ENCODE data around the gene SLC6A18. TPM values are rescaled to one million over a fixed set of nuclear protein-coding genes. Genes with fewer than 3 reads are reported as not detected.

Gene SLC6A18
- total and polyA plus RNA-seq, 10 of the 15 experiments (the other 5 are each of a cell fraction or from before 2014, with no cell fraction given) = not detected

DNA sequence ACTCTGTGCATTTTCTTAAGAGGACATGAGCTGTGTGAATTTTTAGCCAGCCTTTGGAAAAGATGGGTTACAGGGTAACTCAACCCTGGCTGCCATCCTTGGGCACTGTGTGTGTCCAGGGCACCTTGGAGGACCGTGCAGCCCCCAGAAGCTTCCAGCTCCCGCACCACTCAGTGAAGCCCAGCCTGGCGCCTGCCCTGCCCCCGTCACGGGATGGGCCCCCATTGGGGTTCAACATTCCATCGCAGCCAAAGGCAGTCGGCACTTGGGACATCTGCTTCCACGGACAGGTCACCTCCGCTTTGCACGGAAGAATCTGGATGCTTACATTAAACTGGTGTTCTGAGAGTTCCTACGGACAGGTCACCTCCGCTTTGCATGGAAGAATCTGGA lies 1.9 kb upstream of the SLC6A18 start:
- ChIA-PET CTCF (no interaction called here), POLR2A (no interaction called here), RAD21 (ENCODE audit: unreplicated experiment) (no interaction called here), SMC1A (ENCODE audit: uncharacterized antibody, unreplicated experiment) (no interaction called here)
- no peak for ATAC-seq
- TF ChIP-seq, protein P1, sequence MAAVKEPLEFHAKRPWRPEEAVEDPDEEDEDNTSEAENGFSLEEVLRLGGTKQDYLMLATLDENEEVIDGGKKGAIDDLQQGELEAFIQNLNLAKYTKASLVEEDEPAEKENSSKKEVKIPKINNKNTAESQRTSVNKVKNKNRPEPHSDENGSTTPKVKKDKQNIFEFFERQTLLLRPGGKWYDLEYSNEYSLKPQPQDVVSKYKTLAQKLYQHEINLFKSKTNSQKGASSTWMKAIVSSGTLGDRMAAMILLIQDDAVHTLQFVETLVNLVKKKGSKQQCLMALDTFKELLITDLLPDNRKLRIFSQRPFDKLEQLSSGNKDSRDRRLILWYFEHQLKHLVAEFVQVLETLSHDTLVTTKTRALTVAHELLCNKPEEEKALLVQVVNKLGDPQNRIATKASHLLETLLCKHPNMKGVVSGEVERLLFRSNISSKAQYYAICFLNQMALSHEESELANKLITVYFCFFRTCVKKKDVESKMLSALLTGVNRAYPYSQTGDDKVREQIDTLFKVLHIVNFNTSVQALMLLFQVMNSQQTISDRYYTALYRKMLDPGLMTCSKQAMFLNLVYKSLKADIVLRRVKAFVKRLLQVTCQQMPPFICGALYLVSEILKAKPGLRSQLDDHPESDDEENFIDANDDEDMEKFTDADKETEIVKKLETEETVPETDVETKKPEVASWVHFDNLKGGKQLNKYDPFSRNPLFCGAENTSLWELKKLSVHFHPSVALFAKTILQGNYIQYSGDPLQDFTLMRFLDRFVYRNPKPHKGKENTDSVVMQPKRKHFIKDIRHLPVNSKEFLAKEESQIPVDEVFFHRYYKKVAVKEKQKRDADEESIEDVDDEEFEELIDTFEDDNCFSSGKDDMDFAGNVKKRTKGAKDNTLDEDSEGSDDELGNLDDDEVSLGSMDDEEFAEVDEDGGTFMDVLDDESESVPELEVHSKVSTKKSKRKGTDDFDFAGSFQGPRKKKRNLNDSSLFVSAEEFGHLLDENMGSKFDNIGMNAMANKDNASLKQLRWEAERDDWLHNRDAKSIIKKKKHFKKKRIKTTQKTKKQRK (IDR thresholded peaks at IDR 0.05; ENCODE audit: low read depth, low read length) = no peak
- TF ChIP-seq, protein P2, sequence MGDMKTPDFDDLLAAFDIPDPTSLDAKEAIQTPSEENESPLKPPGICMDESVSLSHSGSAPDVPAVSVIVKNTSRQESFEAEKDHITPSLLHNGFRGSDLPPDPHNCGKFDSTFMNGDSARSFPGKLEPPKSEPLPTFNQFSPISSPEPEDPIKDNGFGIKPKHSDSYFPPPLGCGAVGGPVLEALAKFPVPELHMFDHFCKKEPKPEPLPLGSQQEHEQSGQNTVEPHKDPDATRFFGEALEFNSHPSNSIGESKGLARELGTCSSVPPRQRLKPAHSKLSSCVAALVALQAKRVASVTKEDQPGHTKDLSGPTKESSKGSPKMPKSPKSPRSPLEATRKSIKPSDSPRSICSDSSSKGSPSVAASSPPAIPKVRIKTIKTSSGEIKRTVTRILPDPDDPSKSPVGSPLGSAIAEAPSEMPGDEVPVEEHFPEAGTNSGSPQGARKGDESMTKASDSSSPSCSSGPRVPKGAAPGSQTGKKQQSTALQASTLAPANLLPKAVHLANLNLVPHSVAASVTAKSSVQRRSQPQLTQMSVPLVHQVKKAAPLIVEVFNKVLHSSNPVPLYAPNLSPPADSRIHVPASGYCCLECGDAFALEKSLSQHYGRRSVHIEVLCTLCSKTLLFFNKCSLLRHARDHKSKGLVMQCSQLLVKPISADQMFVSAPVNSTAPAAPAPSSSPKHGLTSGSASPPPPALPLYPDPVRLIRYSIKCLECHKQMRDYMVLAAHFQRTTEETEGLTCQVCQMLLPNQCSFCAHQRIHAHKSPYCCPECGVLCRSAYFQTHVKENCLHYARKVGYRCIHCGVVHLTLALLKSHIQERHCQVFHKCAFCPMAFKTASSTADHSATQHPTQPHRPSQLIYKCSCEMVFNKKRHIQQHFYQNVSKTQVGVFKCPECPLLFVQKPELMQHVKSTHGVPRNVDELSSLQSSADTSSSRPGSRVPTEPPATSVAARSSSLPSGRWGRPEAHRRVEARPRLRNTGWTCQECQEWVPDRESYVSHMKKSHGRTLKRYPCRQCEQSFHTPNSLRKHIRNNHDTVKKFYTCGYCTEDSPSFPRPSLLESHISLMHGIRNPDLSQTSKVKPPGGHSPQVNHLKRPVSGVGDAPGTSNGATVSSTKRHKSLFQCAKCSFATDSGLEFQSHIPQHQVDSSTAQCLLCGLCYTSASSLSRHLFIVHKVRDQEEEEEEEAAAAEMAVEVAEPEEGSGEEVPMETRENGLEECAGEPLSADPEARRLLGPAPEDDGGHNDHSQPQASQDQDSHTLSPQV (IDR thresholded peaks at IDR 0.05) = no peak
- TF ChIP-seq NFYA (IDR thresholded peaks at IDR 0.05; ENCODE audit: borderline replicate concordance, low read depth, low read length) = no peak
- TF ChIP-seq NR2C2 (IDR thresholded peaks at IDR 0.05; ENCODE audit: borderline replicate concordance, control insufficient read depth, insufficient read length, low read depth) = no peak
- TF ChIP-seq SMAD1 (IDR thresholded peaks at IDR 0.05; ENCODE audit: low read depth, partially characterized antibody) = no peak
- TF ChIP-seq, protein P3, sequence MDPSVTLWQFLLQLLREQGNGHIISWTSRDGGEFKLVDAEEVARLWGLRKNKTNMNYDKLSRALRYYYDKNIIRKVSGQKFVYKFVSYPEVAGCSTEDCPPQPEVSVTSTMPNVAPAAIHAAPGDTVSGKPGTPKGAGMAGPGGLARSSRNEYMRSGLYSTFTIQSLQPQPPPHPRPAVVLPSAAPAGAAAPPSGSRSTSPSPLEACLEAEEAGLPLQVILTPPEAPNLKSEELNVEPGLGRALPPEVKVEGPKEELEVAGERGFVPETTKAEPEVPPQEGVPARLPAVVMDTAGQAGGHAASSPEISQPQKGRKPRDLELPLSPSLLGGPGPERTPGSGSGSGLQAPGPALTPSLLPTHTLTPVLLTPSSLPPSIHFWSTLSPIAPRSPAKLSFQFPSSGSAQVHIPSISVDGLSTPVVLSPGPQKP (IDR thresholded peaks at IDR 0.05; ENCODE audit: low read depth, low read length) = no peak
- no peak for TF ChIP-seq NFXL1 (IDR thresholded peaks at IDR 0.05; ENCODE audit: borderline replicate concordance)
- no peak for TF ChIP-seq MTA3 (IDR thresholded peaks at IDR 0.05; ENCODE audit: borderline replicate concordance, low read length)
- TF ChIP-seq EED (IDR thresholded peaks at IDR 0.05; ENCODE audit: low read depth) = no peak
- no peak for TF ChIP-seq HDAC6 (IDR thresholded peaks at IDR 0.05; ENCODE audit: unreplicated experiment)
- no peak for TF ChIP-seq NR2F1 (conservative IDR thresholded peaks at IDR 0.05)
- no peak for TF ChIP-seq EGR1 (IDR thresholded peaks at IDR 0.05; ENCODE audit: borderline replicate concordance in 1 of 2, low read depth in 2 of 2, low read length in 2 of 2)
- no peak for TF ChIP-seq POU2F2 (IDR thresholded peaks at IDR 0.05; ENCODE audit: borderline replicate concordance, low read depth, low read length)
- Histone ChIP-seq H3K9me3 (replicated peaks; ENCODE audit: control insufficient read depth, insufficient read depth, low read length) (no peaks in the 10 kb centered on the region; the same call in 2 of the 3 replicates), H4K20me1 (ENCODE audit: control insufficient read depth, insufficient read depth) (no peaks in the 10 kb centered on the region), H3K27ac (ENCODE audit: control insufficient read depth, insufficient read depth) (no peak overlapping the region), H3K27me3 (replicated peaks in 1 of 2; ENCODE audit: control insufficient read depth in 2 of 2, insufficient read depth in 2 of 2, low read length in 1 of 2) (no peaks in the 10 kb centered on the region; a peak in 1 of 4 replicates), H3K4me3 (no peak overlapping the region), H2AFZ (ENCODE audit: control insufficient read depth, low read depth, low read length) (no peak overlapping the region), H3K4me1 (ENCODE audit: control insufficient read depth, insufficient read depth, low read length) (no peaks in the 10 kb centered on the region), H3K4me2 (ENCODE audit: control insufficient read depth, insufficient read depth) (no peak overlapping the region), H3K36me3 (ENCODE audit: control insufficient read depth in 2 of 2, insufficient read depth in 2 of 2, low read length in 1 of 2) (no peaks in the 10 kb centered on the region), H3K9ac (ENCODE audit: control insufficient read depth, insufficient read depth, low read length) (no peak overlapping the region), H3K79me2 (ENCODE audit: control insufficient read depth, insufficient read depth, low read length) (no peaks in the 10 kb centered on the region)
- BruUV-seq (replicated peaks) = no TSS peak
- in situ Hi-C loops (cut with MboI) = no loop called here
- no peak for DNase-seq (ENCODE audit: low read depth, low spot score)
- FAIRE-seq = no peak
- 66% methylated on average over 12 of the region's 12 CpGs for WGBS (ENCODE audit: insufficient coverage, insufficient replicate concordance, low lambda C conversion rate, missing lambda C conversion rate)
- intact Hi-C loops (cut with micrococcal nuclease; ENCODE audit: unreplicated experiment) = no loop called here
